Nephron (organoid): ENCODE results near the gene SLC22A23.

ENCODE experiments used
- H3K27ac Mint-ChIP-seq, 3 experiments: 2 replicates each; pipeline ENCODE4 v1.8.0; 2020; ENCODE audit warnings: mixed read lengths in 3 of 3, mild to moderate bottlenecking in 2 of 3, moderate library complexity in 1 of 3
- H3K27me3 Mint-ChIP-seq: 2 replicates; pipeline ENCODE4 v1.8.0; 2021; ENCODE audit warnings: low read depth, mild to moderate bottlenecking, moderate library complexity, mixed read lengths
- H3K36me3 Mint-ChIP-seq: 2 replicates; pipeline ENCODE4 v1.8.0; 2020; ENCODE audit warnings: low read depth, mixed read lengths
- H3K4me1 Mint-ChIP-seq: 2 replicates; pipeline ENCODE4 v1.8.0; 2020; ENCODE audit warnings: mixed read lengths
- H3K4me3 Mint-ChIP-seq, 3 experiments: 2 replicates each; pipeline ENCODE4 v1.8.0; 2020; ENCODE audit warnings: mild to moderate bottlenecking in 3 of 3, mixed read lengths in 3 of 3, moderate library complexity in 2 of 3
- H3K9me3 Mint-ChIP-seq: 2 replicates; pipeline ENCODE4 v1.8.0; 2020; ENCODE audit warnings: mixed read lengths
- TF ChIP-seq, protein P1 (sequence below), 3 experiments: fragments of 200-600 bp; sonication (generic); IDR thresholded peaks; one replicate each; pipeline ENCODE4 v1.5.0; 2021; ENCODE audit warnings: antibody characterized with exemption in 3 of 3; ENCODE audit not compliant: unreplicated experiment in 3 of 3

SLC22A23 gene

DNA sequence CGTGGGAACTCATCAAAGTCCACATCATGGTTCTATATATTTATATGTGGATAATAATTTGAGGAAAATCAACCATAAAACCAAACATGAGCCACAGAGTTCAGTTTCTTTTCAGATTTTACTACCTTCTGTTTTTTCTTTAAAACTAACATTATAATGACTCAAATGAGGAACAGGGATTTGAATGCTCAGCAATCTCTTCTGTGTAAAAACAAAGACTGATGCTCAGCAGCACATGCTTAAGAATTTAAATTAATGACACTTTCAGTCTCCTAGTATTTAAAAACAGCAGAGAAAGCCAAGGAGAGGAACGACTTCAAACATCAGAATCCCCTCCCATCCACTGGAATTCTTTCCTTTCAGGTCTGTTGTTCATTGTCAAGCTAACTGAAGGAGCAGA, 125.4 kb downstream of the SLC22A23 start:
- Mint-ChIP-seq H3K9me3 (no peaks in the 10 kb centered on the region), H3K4me3 (no peak overlapping the region), H3K4me1 (peaks cover 40% of the 10 kb centered on the region), H3K27ac (no peak overlapping the region), H3K36me3 (no peaks in the 10 kb centered on the region), H3K27me3 (peaks cover 15% of the 10 kb centered on the region)
- TF ChIP-seq, protein P1, sequence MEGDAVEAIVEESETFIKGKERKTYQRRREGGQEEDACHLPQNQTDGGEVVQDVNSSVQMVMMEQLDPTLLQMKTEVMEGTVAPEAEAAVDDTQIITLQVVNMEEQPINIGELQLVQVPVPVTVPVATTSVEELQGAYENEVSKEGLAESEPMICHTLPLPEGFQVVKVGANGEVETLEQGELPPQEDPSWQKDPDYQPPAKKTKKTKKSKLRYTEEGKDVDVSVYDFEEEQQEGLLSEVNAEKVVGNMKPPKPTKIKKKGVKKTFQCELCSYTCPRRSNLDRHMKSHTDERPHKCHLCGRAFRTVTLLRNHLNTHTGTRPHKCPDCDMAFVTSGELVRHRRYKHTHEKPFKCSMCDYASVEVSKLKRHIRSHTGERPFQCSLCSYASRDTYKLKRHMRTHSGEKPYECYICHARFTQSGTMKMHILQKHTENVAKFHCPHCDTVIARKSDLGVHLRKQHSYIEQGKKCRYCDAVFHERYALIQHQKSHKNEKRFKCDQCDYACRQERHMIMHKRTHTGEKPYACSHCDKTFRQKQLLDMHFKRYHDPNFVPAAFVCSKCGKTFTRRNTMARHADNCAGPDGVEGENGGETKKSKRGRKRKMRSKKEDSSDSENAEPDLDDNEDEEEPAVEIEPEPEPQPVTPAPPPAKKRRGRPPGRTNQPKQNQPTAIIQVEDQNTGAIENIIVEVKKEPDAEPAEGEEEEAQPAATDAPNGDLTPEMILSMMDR (IDR thresholded peaks at IDR 0.05; ENCODE audit: unreplicated experiment in 3 of 3) = no peak

DNA sequence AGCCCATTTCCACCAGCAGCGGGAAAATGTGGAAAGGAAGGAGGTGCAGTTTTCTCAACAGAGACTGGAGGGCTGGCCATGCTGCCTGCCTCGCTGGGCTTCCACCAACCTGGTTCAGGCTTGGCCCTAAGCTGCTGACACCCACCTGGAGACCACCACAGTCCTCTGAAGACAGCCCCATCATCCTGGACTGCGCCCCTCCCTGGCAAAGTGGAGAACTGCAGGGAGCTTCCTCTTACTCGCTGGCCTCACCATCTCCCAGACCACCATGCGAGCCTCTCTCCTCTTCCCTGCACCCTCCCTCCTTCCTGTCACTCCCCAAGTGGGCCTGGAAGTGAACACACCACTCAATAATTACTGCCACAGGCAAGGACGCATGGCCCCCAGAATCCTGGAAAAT, 126.7 kb downstream of the SLC22A23 start:
- Mint-ChIP-seq H3K27ac (no peak overlapping the region), H3K27me3 (peaks cover 12% of the 10 kb centered on the region), H3K36me3 (no peaks in the 10 kb centered on the region), H3K4me1 (peaks cover 45% of the 10 kb centered on the region), H3K9me3 (no peaks in the 10 kb centered on the region), H3K4me3 (no peak overlapping the region)
- TF ChIP-seq, protein P1 (IDR thresholded peaks at IDR 0.05; ENCODE audit: unreplicated experiment in 3 of 3) = no peak

DNA sequence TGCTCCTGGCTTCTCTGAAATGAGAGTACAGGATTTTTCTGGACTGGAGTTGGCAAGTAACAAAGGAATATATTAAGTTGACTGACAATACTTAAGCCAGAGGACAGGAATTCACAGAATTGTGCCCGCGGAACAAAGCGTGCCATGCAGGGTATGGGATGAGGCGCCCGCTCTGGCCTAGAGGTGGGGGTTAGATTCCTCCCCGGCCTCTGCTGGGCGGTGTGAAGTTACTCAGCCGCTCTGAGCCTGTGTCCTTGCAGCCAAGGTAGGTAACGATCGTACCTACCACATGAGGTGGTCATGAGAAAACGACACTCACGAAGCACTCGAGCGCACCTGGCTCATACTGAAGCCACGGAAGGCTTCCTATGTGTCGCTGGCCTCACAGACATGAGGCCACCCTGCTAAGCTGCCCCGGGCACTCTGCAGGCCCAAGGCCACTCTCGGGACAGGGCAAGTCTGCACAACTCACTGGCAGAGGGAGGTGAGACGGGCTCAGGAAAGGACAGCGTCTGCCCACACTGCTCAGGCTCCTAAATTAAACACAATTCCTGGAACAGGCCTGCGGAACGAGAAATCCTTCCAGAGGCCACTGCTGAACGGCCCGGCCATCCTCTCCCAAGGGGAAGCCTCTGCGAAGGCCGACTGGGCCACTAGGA, 127.3 kb downstream of the SLC22A23 start:
- Mint-ChIP-seq H3K27me3 (peaks cover 12% of the 10 kb centered on the region), H3K36me3 (no peaks in the 10 kb centered on the region), H3K4me3 (no peak overlapping the region), H3K4me1 (peaks cover 45% of the 10 kb centered on the region), H3K27ac (no peak overlapping the region), H3K9me3 (no peaks in the 10 kb centered on the region)
- TF ChIP-seq, protein P1 (IDR thresholded peaks at IDR 0.05; ENCODE audit: unreplicated experiment in 3 of 3) = no peak

DNA sequence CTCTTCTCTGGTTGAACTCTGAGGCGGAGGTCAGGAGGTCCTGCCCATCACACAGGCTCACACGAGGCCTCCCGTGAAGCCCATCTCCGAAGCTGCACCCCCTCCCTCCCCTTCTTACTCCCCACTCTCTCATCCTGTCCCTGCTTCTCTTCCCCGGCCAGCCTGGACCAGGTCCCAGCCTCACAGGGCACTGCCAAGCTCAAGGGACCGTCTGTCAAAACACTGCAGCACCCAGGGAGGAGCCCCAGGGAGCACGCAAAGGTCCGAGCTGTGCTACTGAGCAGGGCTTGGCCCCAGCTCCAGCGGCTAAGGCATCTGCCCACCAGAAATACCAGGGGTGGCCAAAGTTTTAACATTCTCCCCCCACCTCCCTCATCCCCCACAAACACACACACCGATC, 128.1 kb downstream of the SLC22A23 start:
- no peaks in the 10 kb centered on the region for H3K36me3 Mint-ChIP-seq
- no peak overlapping the region for H3K4me3 Mint-ChIP-seq
- peaks cover 15% of the 10 kb centered on the region for H3K27me3 Mint-ChIP-seq
- no peak overlapping the region for H3K27ac Mint-ChIP-seq
- peaks cover 47% of the 10 kb centered on the region for H3K4me1 Mint-ChIP-seq
- no peaks in the 10 kb centered on the region for H3K9me3 Mint-ChIP-seq
- TF ChIP-seq, protein P1 (IDR thresholded peaks at IDR 0.05; ENCODE audit: unreplicated experiment in 3 of 3) = no peak

DNA sequence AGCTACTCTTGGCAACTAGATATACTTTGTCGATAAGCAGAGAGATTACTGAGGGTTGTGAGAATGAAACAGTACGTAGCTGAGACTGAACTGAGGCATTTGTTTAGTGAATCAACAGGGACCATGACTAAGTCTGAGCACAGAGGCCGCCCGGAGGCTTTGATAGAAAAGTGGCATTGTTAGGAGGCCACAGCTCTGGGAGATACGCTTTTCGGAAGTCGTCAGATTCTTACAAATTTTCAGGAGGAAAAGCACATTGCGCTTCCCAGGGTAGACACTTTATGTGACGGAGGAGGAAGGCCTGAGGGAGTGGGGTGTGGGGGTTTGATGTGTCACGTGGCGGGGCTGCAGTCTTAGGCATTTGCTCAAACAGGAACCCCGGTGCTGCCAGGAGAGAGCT, 128.7 kb downstream of the SLC22A23 start:
- Mint-ChIP-seq H3K36me3 (no peaks in the 10 kb centered on the region), H3K27ac (no peak overlapping the region), H3K9me3 (no peaks in the 10 kb centered on the region), H3K4me3 (no peak overlapping the region), H3K27me3 (peaks cover 15% of the 10 kb centered on the region), H3K4me1 (peaks cover 47% of the 10 kb centered on the region)
- TF ChIP-seq, protein P1 (IDR thresholded peaks at IDR 0.05; ENCODE audit: unreplicated experiment in 3 of 3) = no peak

DNA sequence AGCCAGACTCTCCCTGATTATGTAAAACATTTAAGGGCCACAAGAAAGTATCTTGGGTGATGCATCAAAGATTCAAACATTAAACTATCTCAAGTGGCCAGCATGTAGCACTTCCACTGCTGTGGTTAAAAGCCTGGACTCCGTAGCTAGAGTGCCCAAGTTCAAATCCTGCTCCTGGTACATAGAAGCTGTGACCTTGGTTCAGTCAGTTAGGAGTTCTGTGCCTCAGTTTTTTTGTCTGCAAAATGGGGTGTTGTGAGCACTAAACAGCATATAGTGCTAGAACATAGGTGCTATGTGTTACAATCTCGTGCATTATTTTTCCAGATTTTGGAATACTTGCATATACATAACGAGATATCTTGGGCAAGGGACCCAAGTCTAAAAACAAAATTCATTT, 129.4 kb downstream of the SLC22A23 start:
- H3K27ac Mint-ChIP-seq = no peak overlapping the region
- H3K4me1 Mint-ChIP-seq = peaks cover 41% of the 10 kb centered on the region
- H3K4me3 Mint-ChIP-seq = no peak overlapping the region
- no peaks in the 10 kb centered on the region for H3K9me3 Mint-ChIP-seq
- TF ChIP-seq, protein P1 (IDR thresholded peaks at IDR 0.05; ENCODE audit: unreplicated experiment in 3 of 3) = no peak
- H3K36me3 Mint-ChIP-seq = no peaks in the 10 kb centered on the region
- H3K27me3 Mint-ChIP-seq = peaks cover 15% of the 10 kb centered on the region
